HCT116 (cell line): Measurements from ENCODE around the gene TMEM86B. TPM values are rescaled to one million over a fixed set of nuclear protein-coding genes. Genes with fewer than 3 reads are reported as not detected.

ENCODE experiments used
- ATAC-seq: fragments of 200-7000 bp; cut with Tn5 transposase; 2 replicates; pipeline ENCODE4 v1.9.1; 2020; ENCODE audit warnings: mild to moderate bottlenecking, moderate library complexity
- BruUV-seq: library from RNA; stranded (reverse); fragments of 400-500 nt; replicated peaks from 2 replicates; lab custom pipeline; 2021; lab: Mats Ljungman, UMichigan
- CTCF ChIA-PET: fragments of 300-600 bp; sonication (Branson Sonifier 250); formaldehyde crosslinking; loops from one replicate; lab custom pipeline; 2021; ENCODE audit warnings: antibody characterized with exemption; lab: Charles Lee
- POLR2A ChIA-PET: fragments of 300-600, 350-600 bp; sonication (Branson Sonifier 250); formaldehyde crosslinking; loops from one replicate; lab custom pipeline; 2021; ENCODE audit warnings: antibody characterized with exemption; lab: Charles Lee
- RAD21 ChIA-PET, 2 experiments: fragments of 300-600 bp; sonication (Branson Sonifier 250); formaldehyde crosslinking; loops; one replicate each; lab custom pipeline; 2023; ENCODE audit warnings: low total read pairs in 2 of 2; ENCODE audit not compliant: uncharacterized antibody in 2 of 2, unreplicated experiment in 2 of 2, low non-redundant PET in 1 of 2; lab: Charles Lee
- DNase-seq: peaks from one replicate; pipeline ENCODE4 v3.0.0-alpha.2; 2010; ENCODE audit warnings: low read depth, low spot score
- H2AFZ ChIP-seq: fragments of 200-600 bp; shearing (Covaris generic), sonication (generic); 2 replicates; pipeline ENCODE4 v1.6.1; 2017; ENCODE audit warnings: low read depth, mixed run types, mixed read lengths, antibody characterized with exemption, low read length; ENCODE audit not compliant: poor library complexity, severe bottlenecking
- H3K27ac ChIP-seq: 2 replicates; pipeline ENCODE4 v1.5.1; 2012; ENCODE audit warnings: low read depth, low read length
- H3K27me3 ChIP-seq: fragments of 200-600 bp; sonication (generic); 2 replicates; pipeline ENCODE4 v1.6.1; 2016; ENCODE audit warnings: mixed run types, low read length, mixed read lengths; ENCODE audit not compliant: insufficient read depth
- H3K36me3 ChIP-seq, 2 experiments: fragments of 200-500 bp in 1 of 2; fragments of 200-600 bp in 1 of 2; sonication (Bioruptor generic) in 1 of 2; sonication (generic) in 1 of 2; 2 replicates each; pipeline versions ENCODE4 v1.5.1 to v1.6.1; 2014 to 2016; ENCODE audit warnings: low read length in 2 of 2, inconsistent platforms in 1 of 2, mixed read lengths in 1 of 2, mixed run types in 1 of 2; ENCODE audit not compliant: insufficient read depth in 2 of 2, control insufficient read depth in 1 of 2
- H3K4me1 ChIP-seq, 2 experiments: fragments of 200-600 bp in 1 of 2; sonication (generic) in 1 of 2; 2 replicates each; pipeline versions ENCODE4 v1.5.1 to v1.6.1; 2012 to 2017; ENCODE audit warnings: low read length in 2 of 2, inconsistent platforms in 1 of 2, mild to moderate bottlenecking in 1 of 2, mixed read lengths in 1 of 2, mixed run types in 1 of 2, moderate library complexity in 1 of 2; ENCODE audit not compliant: insufficient read depth in 2 of 2, control insufficient read depth in 1 of 2
- H3K4me2 ChIP-seq: fragments of 200-600 bp; sonication (generic); 2 replicates; pipeline ENCODE4 v1.6.1; 2017; ENCODE audit warnings: mixed run types, low read length, mixed read lengths
- H3K4me3 ChIP-seq, 2 experiments: fragments of 200-600 bp in 1 of 2; sonication (generic) in 1 of 2; replicated peaks in 1 of 2; 2 replicates each; pipeline ENCODE4 v1.5.1; 2011 to 2016; ENCODE audit warnings: low read length in 2 of 2, control low read depth in 1 of 2, low read depth in 1 of 2, mild to moderate bottlenecking in 1 of 2, mixed read lengths in 1 of 2, mixed run types in 1 of 2
- H3K79me2 ChIP-seq: fragments of 200-600 bp; sonication (generic); 2 replicates; pipeline ENCODE4 v1.6.1; 2017; ENCODE audit warnings: mild to moderate bottlenecking, mixed run types, low read length, moderate library complexity, mixed read lengths; ENCODE audit not compliant: insufficient read depth
- H3K9ac ChIP-seq: fragments of 200-600 bp; sonication (generic); 2 replicates; pipeline ENCODE4 v1.6.1; 2016; ENCODE audit warnings: low read length, mixed read lengths
- H3K9me2 ChIP-seq: fragments of 200-600 bp; sonication (generic), shearing (Covaris generic); 2 replicates; pipeline ENCODE4 v1.6.1; 2017; ENCODE audit warnings: mixed run types, mild to moderate bottlenecking, moderate library complexity; ENCODE audit not compliant: insufficient read depth
- H3K9me3 ChIP-seq, 2 experiments: fragments of 200-500 bp in 1 of 2; fragments of 200-600 bp in 1 of 2; sonication (Bioruptor generic) in 1 of 2; sonication (generic) in 1 of 2; 2 replicates each; pipeline ENCODE4 v1.6.1; 2014 to 2017; ENCODE audit warnings: low read length in 2 of 2, mixed read lengths in 2 of 2, inconsistent platforms in 1 of 2, low read depth in 1 of 2, mild to moderate bottlenecking in 1 of 2, mixed run types in 1 of 2, moderate library complexity in 1 of 2; ENCODE audit not compliant: control insufficient read depth in 1 of 2, insufficient read depth in 1 of 2
- H4K20me1 ChIP-seq: fragments of 200-600 bp; sonication (generic), shearing (Covaris generic); 2 replicates; pipeline ENCODE4 v1.6.1; 2017; ENCODE audit warnings: mixed run types, mild to moderate bottlenecking, moderate library complexity; ENCODE audit not compliant: insufficient read depth
- ATF3 ChIP-seq: IDR thresholded peaks from 2 replicates; pipeline ENCODE4 v1.6.1; 2012
- CEBPB ChIP-seq: IDR thresholded peaks from 2 replicates; pipeline ENCODE4 v1.6.1; 2012; ENCODE audit warnings: low read depth
- EGR1 ChIP-seq: IDR thresholded peaks from 2 replicates; pipeline ENCODE4 v1.6.1; 2012; ENCODE audit warnings: low read depth
- ELF1 ChIP-seq: IDR thresholded peaks from 2 replicates; pipeline ENCODE4 v1.6.1; 2012; ENCODE audit warnings: low read depth, borderline replicate concordance
- EZH2 ChIP-seq: fragments of 200-600 bp; sonication (generic); IDR thresholded peaks from 2 replicates; pipeline ENCODE4 v1.6.1; 2017; ENCODE audit warnings: antibody characterized with exemption, mixed run types
- FOSL1 ChIP-seq: IDR thresholded peaks from 2 replicates; pipeline ENCODE4 v1.6.1; 2012; ENCODE audit warnings: low read depth
- RAD21 ChIP-seq: IDR thresholded peaks from 2 replicates; pipeline ENCODE4 v1.6.1; 2012; ENCODE audit warnings: low read depth, mild to moderate bottlenecking
- SIN3A ChIP-seq: IDR thresholded peaks from 2 replicates; pipeline ENCODE4 v1.6.1; 2012; ENCODE audit warnings: low read depth
- SRF ChIP-seq: IDR thresholded peaks from 2 replicates; pipeline ENCODE4 v1.6.1; 2012; ENCODE audit warnings: low read depth
- TCF7L2 ChIP-seq: IDR thresholded peaks from 2 replicates; pipeline ENCODE4 v1.7.0; 2011; ENCODE audit warnings: borderline replicate concordance, inconsistent platforms; ENCODE audit not compliant: insufficient read depth, insufficient read length; ENCODE audit errors: extremely low read depth
- intact Hi-C: fragments of 100-400 bp; cut with micrococcal nuclease; formaldehyde crosslinking; loops from 2 replicates; pipeline ENCODE4 v1.10.0; 2022
- total RNA-seq: library from RNA; stranded (reverse); gene quantifications from one replicate; pipeline ENCODE4 v1.2.1, GENCODE V29; 2021; ENCODE audit not compliant: unreplicated experiment
- TF ChIP-seq, protein P1 (sequence below): IDR thresholded peaks from 2 replicates; pipeline ENCODE4 v1.6.1; 2011; ENCODE audit warnings: mild to moderate bottlenecking, low read length, moderate library complexity; ENCODE audit not compliant: insufficient replicate concordance; ENCODE audit errors: extremely low read depth
- TF ChIP-seq, protein P2 (sequence below): IDR thresholded peaks from 2 replicates; pipeline ENCODE4 v1.6.1; 2012

The TMEM86B gene
- total RNA-seq, 1 experiment from 2014 or later, result 10.6 TPM

GRCh38 chr19:55216461-55217198, 11.9 kb downstream of the TMEM86B start (continued):
- TF ChIP-seq TCF7L2, result peak; percentile 92
- TF ChIP-seq EZH2, result no peak
- peak; percentile 68; the same call in 1 of the 2 replicates for TF ChIP-seq CEBPB
- TF ChIP-seq SIN3A, result peak; percentile 76
- TF ChIP-seq RAD21, result peak; percentile 36; the same call in 1 of the 2 replicates
- TF ChIP-seq EGR1, result peak; percentile 42; the same call in 1 of the 2 replicates
- TF ChIP-seq, protein P1, sequence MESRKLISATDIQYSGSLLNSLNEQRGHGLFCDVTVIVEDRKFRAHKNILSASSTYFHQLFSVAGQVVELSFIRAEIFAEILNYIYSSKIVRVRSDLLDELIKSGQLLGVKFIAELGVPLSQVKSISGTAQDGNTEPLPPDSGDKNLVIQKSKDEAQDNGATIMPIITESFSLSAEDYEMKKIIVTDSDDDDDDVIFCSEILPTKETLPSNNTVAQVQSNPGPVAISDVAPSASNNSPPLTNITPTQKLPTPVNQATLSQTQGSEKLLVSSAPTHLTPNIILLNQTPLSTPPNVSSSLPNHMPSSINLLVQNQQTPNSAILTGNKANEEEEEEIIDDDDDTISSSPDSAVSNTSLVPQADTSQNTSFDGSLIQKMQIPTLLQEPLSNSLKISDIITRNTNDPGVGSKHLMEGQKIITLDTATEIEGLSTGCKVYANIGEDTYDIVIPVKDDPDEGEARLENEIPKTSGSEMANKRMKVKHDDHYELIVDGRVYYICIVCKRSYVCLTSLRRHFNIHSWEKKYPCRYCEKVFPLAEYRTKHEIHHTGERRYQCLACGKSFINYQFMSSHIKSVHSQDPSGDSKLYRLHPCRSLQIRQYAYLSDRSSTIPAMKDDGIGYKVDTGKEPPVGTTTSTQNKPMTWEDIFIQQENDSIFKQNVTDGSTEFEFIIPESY, result peak; percentile 80
- peak; percentile 99 for TF ChIP-seq FOSL1
- TF ChIP-seq, protein P2, sequence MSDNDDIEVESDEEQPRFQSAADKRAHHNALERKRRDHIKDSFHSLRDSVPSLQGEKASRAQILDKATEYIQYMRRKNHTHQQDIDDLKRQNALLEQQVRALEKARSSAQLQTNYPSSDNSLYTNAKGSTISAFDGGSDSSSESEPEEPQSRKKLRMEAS, result peak; percentile 81
- TF ChIP-seq ATF3, result no peak

DNA sequence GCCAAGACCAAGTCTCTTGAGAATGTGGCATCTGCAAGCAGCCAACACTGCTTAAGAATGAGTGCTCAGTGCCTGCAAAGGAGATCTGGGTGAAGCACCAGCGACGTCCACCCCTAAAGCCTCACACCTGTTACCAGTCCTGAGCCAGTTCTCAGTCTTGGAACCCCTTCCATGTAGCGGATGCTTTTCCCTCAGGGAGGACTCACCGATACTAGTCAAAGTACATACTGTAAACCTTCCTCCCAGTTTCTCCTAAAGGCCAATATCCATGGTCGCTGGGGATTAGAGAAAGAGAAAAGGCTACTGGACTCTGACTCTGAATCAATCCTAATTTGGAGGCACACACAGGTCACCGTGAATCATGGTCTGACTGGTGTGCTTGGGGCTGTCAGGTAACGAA, 15.0 kb downstream of the TMEM86B start:
- ATAC-seq (no peak), DNase-seq (no peak)
- H3K27ac ChIP-seq, result no peak overlapping the region
- H3K4me2 ChIP-seq, result no peak overlapping the region
- intact Hi-C loops, result loop anchor here (10.0 kb wide), 1 partner anchor 231 kb away; the partner anchor contains the start of gene SHISA7
- H3K27me3 ChIP-seq, result no peaks in the 10 kb centered on the region
- H2AFZ ChIP-seq, result no peak overlapping the region
- no peaks in the 10 kb centered on the region for H3K79me2 ChIP-seq
- POLR2A ChIA-PET, result no interaction called here
- no peaks in the 10 kb centered on the region for H3K9me2 ChIP-seq
- RAD21 ChIA-PET, result no interaction called here
- BruUV-seq, result no TSS peak
- no peaks in the 10 kb centered on the region for H4K20me1 ChIP-seq
- no peak overlapping the region for H3K4me3 ChIP-seq
- no peaks in the 10 kb centered on the region for H3K36me3 ChIP-seq
- CTCF ChIA-PET, result interaction anchor here (0.8 kb wide), 1 partner anchor 205 kb away, joined by 4 read pairs; no protein-coding TSS in a partner anchor
- no peak for TF ChIP-seq ELF1
- no peak for TF ChIP-seq CEBPB
- TF ChIP-seq RAD21, result no peak
- TF ChIP-seq SIN3A, result no peak
- TF ChIP-seq SRF, result no peak
- H3K9ac ChIP-seq, result no peak overlapping the region
- H3K4me1 ChIP-seq, result peaks cover 38 to 69% of the 10 kb centered on the region in 2 experiments
- H3K9me3 ChIP-seq, result no peaks in the 10 kb centered on the region
